ENCODE measurements around the gene PRF1. TPM values are rescaled to one million over a fixed set of nuclear protein-coding genes. Genes with fewer than 3 reads are reported as not detected.

PRF1 gene
- total RNA-seq, 2 donors from 2014 or later, result not detected

DNA sequence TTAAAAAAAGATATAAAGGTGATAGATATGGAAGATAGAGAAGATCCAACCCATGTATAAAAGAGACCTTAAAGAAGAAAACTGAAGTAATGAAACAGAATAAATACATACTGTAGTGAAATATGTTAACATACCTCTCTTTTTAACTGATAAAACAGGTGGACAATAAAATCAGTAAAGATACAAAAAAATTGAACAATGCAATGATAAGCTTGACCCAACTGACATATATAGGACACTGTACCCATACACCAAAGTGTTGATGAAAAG is 17.4 kb upstream of the PRF1 start:
- Histone ChIP-seq H3K9me3 (ENCODE audit: control insufficient read depth, low read length) (peaks cover 30% of the 10 kb centered on the region), H3K4me1 (ENCODE audit: control insufficient read depth, insufficient read depth, low read length) (no peaks in the 10 kb centered on the region), H3K36me3 (ENCODE audit: control insufficient read depth, insufficient read depth, low read length) (no peaks in the 10 kb centered on the region), H3K9ac (ENCODE audit: extremely low read depth, low read length, poor library complexity, severe bottlenecking) (no peak overlapping the region), H3K27ac (ENCODE audit: low read depth, low read length) (no peak overlapping the region), H3K4me3 (ENCODE audit: low read length) (no peak overlapping the region), H3K27me3 (ENCODE audit: control insufficient read depth, insufficient read depth, low read length, poor library complexity, severe bottlenecking) (no peaks in the 10 kb centered on the region)
- DNase-seq, result no peak
- no peak overlapping the region for H3K4me3 Mint-ChIP-seq
- H3K36me3 Mint-ChIP-seq (ENCODE audit: low read depth), result peaks cover 5% of the 10 kb centered on the region
- H3K27me3 Mint-ChIP-seq (ENCODE audit: insufficient read depth), result no peaks in the 10 kb centered on the region
- H3K27ac Mint-ChIP-seq, result no peak overlapping the region
- H3K4me1 Mint-ChIP-seq, result peaks cover 4% of the 10 kb centered on the region
- TF ChIP-seq CTCF (conservative IDR thresholded peaks at IDR 0.05), result no peak
- peaks cover 24% of the 10 kb centered on the region for H3K9me3 Mint-ChIP-seq

DNA sequence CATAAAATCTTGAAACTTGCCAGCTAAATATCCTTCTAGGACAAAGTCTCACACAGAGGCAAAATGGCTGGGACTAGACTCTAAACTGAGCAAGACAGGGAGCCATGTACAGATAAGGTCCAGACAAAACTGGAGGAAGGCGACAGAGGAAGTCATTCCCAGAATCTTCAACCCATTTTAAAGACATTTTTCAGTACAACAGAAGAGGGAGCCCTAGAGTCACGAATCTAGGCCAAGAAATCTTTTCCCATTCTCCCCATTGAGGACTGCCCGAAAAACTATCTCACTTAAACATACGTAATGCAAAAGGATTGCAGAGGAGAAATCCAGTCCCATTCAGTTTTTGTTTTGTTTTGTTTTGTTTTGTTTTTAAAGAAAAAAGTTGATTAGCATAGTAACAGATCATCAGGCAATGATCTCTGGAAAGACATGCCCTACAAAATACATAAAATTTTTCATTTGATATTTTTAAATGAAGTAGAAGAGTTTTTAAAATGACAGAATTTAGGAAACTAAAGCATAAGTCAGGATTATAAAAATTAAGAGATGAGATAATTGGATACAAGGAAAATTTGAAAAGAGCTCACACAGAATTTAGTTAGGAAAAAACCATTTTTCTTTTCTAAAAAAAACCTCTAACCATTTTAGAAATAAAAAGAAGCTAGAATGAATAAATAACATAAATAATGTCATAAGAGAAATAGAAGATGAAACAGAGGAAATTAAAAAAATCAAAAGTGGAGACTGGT is 16.9 kb upstream of the PRF1 start:
- peaks cover 30% of the 10 kb centered on the region for H3K9me3 ChIP-seq (ENCODE audit: control insufficient read depth, low read length)
- no peaks in the 10 kb centered on the region for H3K4me1 ChIP-seq (ENCODE audit: control insufficient read depth, insufficient read depth, low read length)
- H3K4me1 Mint-ChIP-seq, result peaks cover 4% of the 10 kb centered on the region
- H3K36me3 Mint-ChIP-seq (ENCODE audit: low read depth), result peaks cover 5% of the 10 kb centered on the region
- no peak for DNase-seq
- H3K9ac ChIP-seq (ENCODE audit: extremely low read depth, low read length, poor library complexity, severe bottlenecking), result no peak overlapping the region
- WGBS, 2 experiments (ENCODE audit: insufficient coverage in 1 of 2, insufficient read length in 1 of 2), result 53% methylated on average over 3 of the region's 4 CpGs; no CpG with 5 or more reads in 1 of the 2 experiments
- H3K27ac ChIP-seq (ENCODE audit: low read depth, low read length), result no peak overlapping the region
- no peaks in the 10 kb centered on the region for H3K36me3 ChIP-seq (ENCODE audit: control insufficient read depth, insufficient read depth, low read length)
- H3K27me3 ChIP-seq (ENCODE audit: control insufficient read depth, insufficient read depth, low read length, poor library complexity, severe bottlenecking), result no peaks in the 10 kb centered on the region
- no peaks in the 10 kb centered on the region for H3K27me3 Mint-ChIP-seq (ENCODE audit: insufficient read depth)
- H3K4me3 Mint-ChIP-seq, result no peak overlapping the region
- peak; percentile 73 for TF ChIP-seq CTCF (conservative IDR thresholded peaks at IDR 0.05)
- H3K9me3 Mint-ChIP-seq, result peaks cover 24% of the 10 kb centered on the region
- no peak overlapping the region for H3K27ac Mint-ChIP-seq
- H3K4me3 ChIP-seq (ENCODE audit: low read length), result no peak overlapping the region

DNA sequence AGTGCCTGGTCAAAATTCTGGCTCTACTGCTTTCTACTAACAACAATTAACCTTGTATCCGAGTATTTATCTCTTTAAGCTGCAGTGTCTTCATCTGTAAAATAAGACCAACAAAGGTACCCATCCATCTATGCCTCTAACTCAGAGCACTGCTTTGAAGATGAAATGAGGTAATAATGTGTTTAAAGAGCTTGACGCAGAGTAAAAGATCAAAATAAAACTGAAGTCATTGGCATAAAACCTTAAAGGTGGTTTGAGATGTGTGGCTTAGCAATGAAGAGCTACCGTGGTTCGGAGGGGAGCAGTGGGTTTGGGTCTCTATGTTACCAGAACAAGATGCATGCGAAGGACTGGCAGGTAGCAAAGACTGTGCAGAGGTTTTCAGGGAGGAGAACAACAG is 16.1 kb upstream of the PRF1 start:
- peaks cover 24% of the 10 kb centered on the region for H3K9me3 Mint-ChIP-seq
- Histone ChIP-seq H3K9ac (ENCODE audit: extremely low read depth, low read length, poor library complexity, severe bottlenecking) (no peak overlapping the region), H3K27me3 (ENCODE audit: control insufficient read depth, insufficient read depth, low read length, poor library complexity, severe bottlenecking) (no peaks in the 10 kb centered on the region), H3K9me3 (ENCODE audit: control insufficient read depth, low read length) (peaks cover 30% of the 10 kb centered on the region), H3K4me3 (ENCODE audit: low read length) (no peak overlapping the region), H3K4me1 (ENCODE audit: control insufficient read depth, insufficient read depth, low read length) (no peaks in the 10 kb centered on the region), H3K36me3 (ENCODE audit: control insufficient read depth, insufficient read depth, low read length) (no peaks in the 10 kb centered on the region), H3K27ac (ENCODE audit: low read depth, low read length) (no peak overlapping the region)
- no peak for TF ChIP-seq CTCF (conservative IDR thresholded peaks at IDR 0.05)
- peaks cover 5% of the 10 kb centered on the region for H3K36me3 Mint-ChIP-seq (ENCODE audit: low read depth)
- no peak overlapping the region for H3K27ac Mint-ChIP-seq
- H3K4me3 Mint-ChIP-seq, result no peak overlapping the region
- no peaks in the 10 kb centered on the region for H3K27me3 Mint-ChIP-seq (ENCODE audit: insufficient read depth)
- WGBS, 2 experiments (ENCODE audit: insufficient coverage in 1 of 2, insufficient read length in 1 of 2), result 90 to 96% methylated on average over 4 to 5 of the region's 5 CpGs
- DNase-seq, result no peak
- H3K4me1 Mint-ChIP-seq, result no peaks in the 10 kb centered on the region
